ENCODE measurements around the gene CLCN4.

CLCN4 gene

DNA sequence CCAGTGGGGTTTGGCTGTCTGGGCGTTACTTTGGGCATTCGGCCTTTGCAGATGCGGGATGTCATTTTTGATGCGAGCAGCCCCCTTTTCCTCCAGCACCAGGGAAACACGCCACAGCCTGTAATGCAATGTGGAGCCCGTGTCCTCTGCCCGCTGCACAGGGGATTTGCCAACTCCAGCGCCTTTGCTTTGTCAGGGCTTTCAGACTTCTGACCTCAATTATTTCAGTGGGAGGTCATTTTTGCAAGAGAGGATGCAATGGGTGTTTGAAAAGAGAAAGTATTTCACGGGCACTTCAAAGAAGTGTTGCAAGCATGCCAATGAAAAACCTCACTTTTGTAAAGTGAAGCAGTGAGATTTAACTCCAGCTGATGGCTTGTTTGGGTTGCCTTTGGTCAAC is 11.5 kb downstream of the CLCN4 start:
- no peak overlapping the region for H3K4me3 ChIP-seq (ENCODE audit: low read depth, low read length)
- peak; percentile 21 for DNase-seq (ENCODE audit: low read depth)
- TF ChIP-seq POLR2A (IDR thresholded peaks at IDR 0.05; ENCODE audit: extremely low read depth, insufficient read length) (no peak), MYC (IDR thresholded peaks at IDR 0.05; ENCODE audit: low read depth, low read length) (no peak)

DNA sequence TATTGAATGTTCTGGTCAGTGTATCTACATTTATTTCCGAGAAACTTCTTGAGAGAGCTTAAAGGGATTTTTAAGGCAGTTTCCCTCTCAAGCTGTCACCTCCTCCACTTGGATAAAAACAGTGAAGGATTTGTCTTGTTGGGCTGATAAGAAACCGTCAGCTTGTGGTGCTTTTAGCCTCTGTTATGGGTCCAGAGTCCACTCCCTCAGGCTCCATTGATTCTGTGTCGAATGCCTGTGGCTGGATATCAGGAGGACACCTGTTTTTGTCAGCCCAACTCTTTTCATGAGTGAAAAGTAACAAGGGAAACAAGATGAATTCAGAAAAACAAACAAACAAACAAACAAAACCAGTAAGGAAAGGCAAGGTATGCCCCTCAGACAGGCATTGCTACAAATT is 12.4 kb downstream of the CLCN4 start:
- TF ChIP-seq POLR2A (IDR thresholded peaks at IDR 0.05; ENCODE audit: extremely low read depth, insufficient read length) (no peak), MYC (IDR thresholded peaks at IDR 0.05; ENCODE audit: low read depth, low read length) (no peak)
- TF ChIP-seq, protein P1, sequence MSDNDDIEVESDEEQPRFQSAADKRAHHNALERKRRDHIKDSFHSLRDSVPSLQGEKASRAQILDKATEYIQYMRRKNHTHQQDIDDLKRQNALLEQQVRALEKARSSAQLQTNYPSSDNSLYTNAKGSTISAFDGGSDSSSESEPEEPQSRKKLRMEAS (IDR thresholded peaks at IDR 0.05; ENCODE audit: low read depth, low read length), result no peak
- TF ChIP-seq, protein P2, sequence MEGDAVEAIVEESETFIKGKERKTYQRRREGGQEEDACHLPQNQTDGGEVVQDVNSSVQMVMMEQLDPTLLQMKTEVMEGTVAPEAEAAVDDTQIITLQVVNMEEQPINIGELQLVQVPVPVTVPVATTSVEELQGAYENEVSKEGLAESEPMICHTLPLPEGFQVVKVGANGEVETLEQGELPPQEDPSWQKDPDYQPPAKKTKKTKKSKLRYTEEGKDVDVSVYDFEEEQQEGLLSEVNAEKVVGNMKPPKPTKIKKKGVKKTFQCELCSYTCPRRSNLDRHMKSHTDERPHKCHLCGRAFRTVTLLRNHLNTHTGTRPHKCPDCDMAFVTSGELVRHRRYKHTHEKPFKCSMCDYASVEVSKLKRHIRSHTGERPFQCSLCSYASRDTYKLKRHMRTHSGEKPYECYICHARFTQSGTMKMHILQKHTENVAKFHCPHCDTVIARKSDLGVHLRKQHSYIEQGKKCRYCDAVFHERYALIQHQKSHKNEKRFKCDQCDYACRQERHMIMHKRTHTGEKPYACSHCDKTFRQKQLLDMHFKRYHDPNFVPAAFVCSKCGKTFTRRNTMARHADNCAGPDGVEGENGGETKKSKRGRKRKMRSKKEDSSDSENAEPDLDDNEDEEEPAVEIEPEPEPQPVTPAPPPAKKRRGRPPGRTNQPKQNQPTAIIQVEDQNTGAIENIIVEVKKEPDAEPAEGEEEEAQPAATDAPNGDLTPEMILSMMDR (IDR thresholded peaks at IDR 0.05; ENCODE audit: low read depth, low read length), result no peak
- no peak overlapping the region for H3K4me3 ChIP-seq (ENCODE audit: low read depth, low read length)
- DNase-seq (ENCODE audit: low read depth), result no peak

DNA sequence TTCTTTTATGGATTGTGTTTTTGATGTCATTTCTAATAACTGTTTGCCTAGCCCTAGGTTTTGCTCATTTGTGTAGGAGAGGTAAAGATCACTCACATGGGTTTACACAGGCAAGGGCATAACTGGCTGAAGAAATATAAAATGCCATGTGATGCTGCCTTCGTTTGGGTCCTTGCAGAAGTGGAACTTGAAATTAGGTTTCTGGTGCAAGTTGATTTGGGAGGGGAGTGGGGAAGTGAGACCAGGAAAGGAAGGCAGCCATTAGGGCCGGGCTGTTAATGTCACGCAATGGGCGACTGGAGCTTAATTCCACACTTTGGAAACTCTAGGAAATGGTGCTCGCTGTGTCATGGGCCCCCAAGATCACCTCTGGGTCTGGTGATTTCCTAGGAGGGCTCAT is 14.5 kb downstream of the CLCN4 start:
- no peak overlapping the region for H3K4me3 ChIP-seq (ENCODE audit: low read depth, low read length)
- TF ChIP-seq, protein P2 (IDR thresholded peaks at IDR 0.05; ENCODE audit: low read depth, low read length), result no peak
- TF ChIP-seq POLR2A (IDR thresholded peaks at IDR 0.05; ENCODE audit: extremely low read depth, insufficient read length) (no peak), MYC (IDR thresholded peaks at IDR 0.05; ENCODE audit: low read depth, low read length) (no peak)
- TF ChIP-seq, protein P1 (IDR thresholded peaks at IDR 0.05; ENCODE audit: low read depth, low read length), result no peak
- no peak for DNase-seq (ENCODE audit: low read depth)

DNA sequence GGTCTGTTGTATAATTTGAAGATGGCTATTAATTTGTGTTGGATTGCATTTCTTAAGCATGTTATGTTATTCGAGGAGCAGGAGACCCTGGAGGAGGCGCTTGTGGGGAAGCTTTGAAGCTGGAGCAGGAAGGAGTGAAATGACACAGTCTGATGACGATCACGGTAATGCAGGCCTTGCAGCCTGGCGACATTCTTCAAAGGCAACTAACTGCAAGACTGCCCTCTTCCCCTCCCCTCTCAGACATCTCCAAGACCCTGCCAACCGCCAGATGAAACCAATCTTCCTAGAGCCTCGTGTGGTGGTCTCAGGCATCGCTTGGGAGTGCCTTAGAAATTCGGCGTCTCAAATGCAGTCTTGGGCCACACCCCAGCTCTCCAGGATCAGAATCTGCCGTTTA is 16.1 kb downstream of the CLCN4 start:
- no peak overlapping the region for H3K4me3 ChIP-seq (ENCODE audit: low read depth, low read length)
- DNase-seq (ENCODE audit: low read depth), result no peak
- TF ChIP-seq MYC (IDR thresholded peaks at IDR 0.05; ENCODE audit: low read depth, low read length), result no peak

DNA sequence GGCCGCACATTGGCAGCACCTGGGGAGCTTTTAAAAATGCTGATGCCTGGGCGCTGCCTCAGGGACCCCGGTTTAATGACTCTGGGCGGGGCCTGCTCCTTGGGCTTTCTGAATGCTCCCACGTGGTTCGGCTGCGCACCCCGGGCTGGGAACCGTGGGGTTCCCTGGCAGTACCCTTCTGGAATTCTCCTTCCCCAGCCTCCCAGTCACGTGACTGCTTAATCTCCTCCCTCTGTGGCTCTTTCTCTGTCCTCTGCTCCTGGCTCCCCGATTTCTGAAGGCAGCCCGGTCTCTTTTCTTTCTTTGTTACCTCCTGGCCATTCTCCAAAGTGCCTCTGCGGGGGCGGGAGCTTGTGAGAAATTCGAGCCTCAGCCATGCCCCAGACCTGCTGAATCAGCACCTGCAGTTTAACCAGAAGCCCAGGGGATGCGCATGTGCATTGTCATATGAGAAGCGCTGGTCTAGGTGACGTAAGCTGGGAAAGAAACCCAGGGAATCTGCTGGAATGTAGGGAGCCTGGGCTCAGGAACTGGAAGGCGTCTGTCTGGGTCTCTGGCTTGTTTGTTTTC is 16.6 kb downstream of the CLCN4 start:
- no peak for DNase-seq (ENCODE audit: low read depth)
- no peak overlapping the region for H3K4me3 ChIP-seq (ENCODE audit: low read depth, low read length)
- TF ChIP-seq MYC (IDR thresholded peaks at IDR 0.05; ENCODE audit: low read depth, low read length) (no peak), POLR2A (IDR thresholded peaks at IDR 0.05; ENCODE audit: extremely low read depth, insufficient read length) (no peak)
- TF ChIP-seq, protein P2 (IDR thresholded peaks at IDR 0.05; ENCODE audit: low read depth, low read length), result no peak
- TF ChIP-seq, protein P1 (IDR thresholded peaks at IDR 0.05; ENCODE audit: low read depth, low read length), result no peak

DNA sequence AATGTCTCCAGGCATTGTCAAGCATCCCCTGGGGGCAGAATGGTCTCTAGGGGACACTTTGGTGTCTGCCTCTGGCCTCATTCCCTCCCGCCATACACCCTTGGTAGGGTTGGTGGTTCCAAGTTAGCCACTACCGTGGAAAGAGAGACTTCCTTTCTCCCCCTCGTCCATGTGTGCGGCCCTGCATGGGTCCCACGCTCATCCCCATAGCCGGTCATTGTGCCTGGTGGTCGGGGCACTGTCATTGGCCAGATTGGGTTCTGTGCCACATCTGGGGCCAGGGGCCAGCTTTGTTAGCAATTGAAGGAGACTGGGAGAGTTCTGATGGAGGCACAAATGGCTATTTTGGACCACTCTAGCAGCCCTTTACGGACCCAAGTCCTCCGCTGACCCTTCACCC is 17.3 kb downstream of the CLCN4 start:
- DNase-seq (ENCODE audit: low read depth), result no peak
- TF ChIP-seq, protein P2 (IDR thresholded peaks at IDR 0.05; ENCODE audit: low read depth, low read length), result no peak
- H3K4me3 ChIP-seq (ENCODE audit: low read depth, low read length), result no peak overlapping the region

DNA sequence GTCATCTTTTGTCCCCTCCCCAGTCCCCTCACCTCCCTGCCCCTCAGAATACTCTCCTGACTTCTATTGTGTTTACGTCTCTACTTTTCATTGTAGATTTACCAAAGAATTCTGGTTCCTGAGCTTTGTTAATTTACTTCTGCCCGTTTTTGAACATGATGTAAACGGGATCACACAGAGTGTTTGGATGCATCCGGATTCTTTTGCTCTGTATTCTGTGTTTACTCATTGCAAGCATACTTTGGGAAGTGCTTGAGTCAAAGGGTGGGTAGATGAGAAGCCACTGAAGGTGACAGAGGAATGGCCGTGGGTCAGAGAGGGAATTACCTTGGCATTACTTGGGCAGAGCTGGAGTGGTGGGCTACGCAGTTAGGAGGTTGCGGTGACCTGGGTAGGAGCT is 18.0 kb downstream of the CLCN4 start:
- DNase-seq (ENCODE audit: low read depth), result no peak
- H3K4me3 ChIP-seq (ENCODE audit: low read depth, low read length), result no peak overlapping the region
- no peak for TF ChIP-seq POLR2A (IDR thresholded peaks at IDR 0.05; ENCODE audit: extremely low read depth, insufficient read length)
- TF ChIP-seq, protein P2 (IDR thresholded peaks at IDR 0.05; ENCODE audit: low read depth, low read length), result no peak
- TF ChIP-seq, protein P1 (IDR thresholded peaks at IDR 0.05; ENCODE audit: low read depth, low read length), result no peak
- TF ChIP-seq MYC (IDR thresholded peaks at IDR 0.05; ENCODE audit: low read depth, low read length), result no peak
